ENCODE data around the gene RTEL1. TPM values are rescaled to one million over a fixed set of nuclear protein-coding genes. Genes with fewer than 3 reads are reported as not detected.

Gene RTEL1
- total RNA-seq, 2 donors from 2014 or later = 13.5 to 17.3 TPM

GRCh38 chr20:63685269-63686026, 27.3 kb downstream of the RTEL1 start:
- no peak for DNase-seq
- no peak for ATAC-seq
- intact Hi-C loops (cut with DNase I) = no loop called here

DNA sequence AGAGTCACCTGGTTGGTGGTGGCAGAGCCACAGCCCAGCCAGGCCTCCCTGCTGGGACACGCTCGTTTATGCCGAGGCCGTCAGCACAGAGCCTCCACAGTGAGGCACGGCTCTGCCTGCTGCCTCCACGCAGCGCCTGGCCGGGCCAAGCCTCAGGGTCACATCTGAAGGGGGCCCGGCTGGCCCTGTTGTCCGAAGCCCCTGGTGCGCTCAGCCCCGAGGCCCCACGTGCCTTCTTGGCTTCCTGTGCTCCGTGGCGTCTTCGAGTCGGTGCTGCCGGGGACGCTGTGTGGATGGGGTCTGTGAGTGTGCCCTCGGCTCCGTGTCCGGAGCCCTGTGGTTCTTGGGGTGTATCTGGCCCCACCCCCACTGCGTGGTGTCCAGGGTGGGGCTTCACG, 28.0 kb downstream of the RTEL1 start:
- no peak for ATAC-seq
- intact Hi-C loops (cut with DNase I) = no loop called here
- DNase-seq = no peak

DNA sequence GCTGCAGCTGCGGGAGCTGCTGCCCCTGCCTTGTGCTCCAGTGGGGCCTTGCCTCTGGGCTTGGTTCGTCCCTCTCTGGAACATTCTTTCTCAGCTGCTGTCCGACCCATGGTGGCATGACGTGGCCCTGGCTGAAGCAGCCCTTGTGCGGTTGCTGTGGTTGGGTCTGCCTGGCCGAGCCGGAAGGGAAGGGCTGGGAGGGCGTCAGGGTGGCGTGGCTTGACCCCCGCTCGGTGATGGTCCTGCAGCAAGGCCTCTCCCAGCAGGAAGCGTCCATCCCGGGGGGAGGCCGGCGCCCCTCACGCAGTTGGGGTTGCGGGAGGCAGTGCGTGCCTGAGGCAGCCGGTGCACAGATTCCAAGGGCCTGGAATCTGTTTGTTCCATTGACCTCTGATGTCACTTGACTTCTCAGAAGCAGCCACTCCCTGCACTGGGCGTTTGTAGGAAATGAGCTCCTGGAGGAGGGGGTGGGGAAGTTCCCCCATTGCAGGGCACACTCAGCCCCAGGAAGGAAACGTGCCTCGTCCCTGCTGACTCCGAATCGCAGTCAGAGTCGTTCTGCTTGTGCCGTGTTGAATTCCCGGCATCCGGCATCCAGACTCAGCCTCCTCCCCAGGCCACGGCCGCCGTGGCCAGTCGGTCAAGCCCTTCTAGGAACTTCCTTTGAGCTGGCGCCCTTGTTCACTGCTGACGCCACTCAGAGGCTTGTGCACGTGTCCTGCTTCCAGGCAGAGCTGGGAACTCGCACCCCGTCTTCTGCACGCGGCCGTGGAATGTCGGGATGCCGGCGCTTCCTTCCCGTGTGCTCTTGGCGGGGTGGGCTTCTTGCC, 28.6 kb downstream of the RTEL1 start:
- ATAC-seq (peak; percentile 55), DNase-seq (peak; percentile 92)
- intact Hi-C loops (cut with DNase I) = no loop called here

DNA sequence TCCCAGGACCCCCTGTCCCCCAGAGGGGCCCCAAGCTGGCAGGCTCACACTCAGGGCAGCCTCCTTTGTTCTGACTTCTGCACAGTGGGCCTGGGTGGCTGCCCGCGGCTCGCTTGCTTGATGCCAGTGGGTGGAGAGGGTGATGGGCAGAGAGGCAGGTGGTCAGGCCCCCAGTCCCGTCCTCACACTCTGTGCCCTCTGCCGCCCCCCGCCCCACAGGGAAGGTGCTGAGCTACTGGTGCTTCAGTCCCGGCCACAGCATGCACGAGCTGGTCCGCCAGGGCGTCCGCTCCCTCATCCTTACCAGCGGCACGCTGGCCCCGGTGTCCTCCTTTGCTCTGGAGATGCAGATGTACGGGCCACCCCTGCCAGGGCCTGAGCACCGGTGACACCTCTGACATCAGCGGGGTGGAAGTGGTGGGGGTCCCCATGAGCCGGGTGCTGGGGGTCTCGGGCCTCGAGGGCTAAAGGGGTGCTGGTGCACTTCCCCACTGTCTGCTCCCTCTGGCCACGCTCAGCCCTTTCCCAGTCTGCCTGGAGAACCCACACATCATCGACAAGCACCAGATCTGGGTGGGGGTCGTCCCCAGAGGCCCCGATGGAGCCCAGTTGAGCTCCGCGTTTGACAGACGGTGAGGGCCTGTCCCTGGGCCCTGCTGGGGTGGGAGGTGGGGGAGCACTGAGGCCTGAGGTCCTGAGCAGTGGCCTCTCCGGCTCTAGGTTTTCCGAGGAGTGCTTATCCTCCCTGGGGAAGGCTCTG, 29.5 kb downstream of the RTEL1 start:
- DNase-seq (no peak), ATAC-seq (no peak)
- intact Hi-C loops (cut with DNase I) = no loop called here

- intact Hi-C loops (cut with DNase I) = no loop called here
These were observed 30.3 kb downstream of the RTEL1 start for GRCh38 chr20:63688228-63689045.

GRCh38 chr20:63689046-63690002, 31.2 kb downstream of the RTEL1 start:
- peak; percentile 35 for DNase-seq
- intact Hi-C loops (cut with DNase I) = no loop called here
- no peak for ATAC-seq

More at GRCh38 chr20:63688228-63689045, 30.3 kb downstream of the RTEL1 start:
- DNase-seq (peak; percentile 62), ATAC-seq (no peak)

- ATAC-seq (no peak), DNase-seq (peak; percentile 20)
- intact Hi-C loops (cut with DNase I) = no loop called here
These were observed 32.1 kb downstream of the RTEL1 start for GRCh38 chr20:63690003-63690897.

DNA sequence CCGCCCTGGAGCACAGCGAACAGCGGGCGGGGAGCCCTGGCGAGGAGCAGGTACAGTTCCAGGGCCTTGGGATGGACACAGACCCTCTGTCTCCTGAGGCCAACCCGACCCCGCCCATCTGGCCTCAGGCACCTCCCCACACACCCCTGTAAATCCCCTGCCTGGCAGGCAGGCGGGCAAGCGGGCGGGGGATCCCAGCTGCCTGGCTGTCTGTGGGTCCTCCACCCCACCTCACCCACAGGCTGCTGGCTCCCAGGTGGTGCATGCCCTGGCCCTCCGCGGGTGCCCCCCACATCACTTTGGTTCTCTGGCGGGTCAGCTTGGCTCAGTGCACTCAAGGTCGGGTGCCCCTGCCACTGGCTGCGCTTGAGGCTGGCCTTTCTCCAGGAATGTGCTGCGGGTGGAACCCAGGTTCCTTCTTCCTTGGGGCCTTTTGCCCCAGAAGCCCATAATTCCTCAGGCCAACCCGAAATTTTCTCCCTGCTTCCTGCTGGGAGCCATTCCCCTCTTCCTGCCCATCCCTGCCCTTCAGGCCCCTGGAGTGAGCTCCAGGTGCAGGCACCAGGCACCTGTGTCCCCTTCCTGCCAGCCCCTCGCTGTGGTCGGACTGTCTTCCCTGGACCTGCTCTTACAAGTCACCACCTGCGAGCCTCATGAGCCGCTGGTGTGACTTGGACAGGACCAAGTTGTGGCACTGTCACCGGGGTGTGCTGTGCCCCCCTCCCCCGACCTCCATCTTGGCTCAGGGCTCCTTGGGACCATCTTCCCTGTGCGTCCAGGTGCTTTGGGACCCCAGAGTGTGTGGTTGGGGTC, 33.0 kb downstream of the RTEL1 start:
- DNase-seq (peak; percentile 29), ATAC-seq (no peak)
- intact Hi-C loops (cut with DNase I) = no loop called here

DNA sequence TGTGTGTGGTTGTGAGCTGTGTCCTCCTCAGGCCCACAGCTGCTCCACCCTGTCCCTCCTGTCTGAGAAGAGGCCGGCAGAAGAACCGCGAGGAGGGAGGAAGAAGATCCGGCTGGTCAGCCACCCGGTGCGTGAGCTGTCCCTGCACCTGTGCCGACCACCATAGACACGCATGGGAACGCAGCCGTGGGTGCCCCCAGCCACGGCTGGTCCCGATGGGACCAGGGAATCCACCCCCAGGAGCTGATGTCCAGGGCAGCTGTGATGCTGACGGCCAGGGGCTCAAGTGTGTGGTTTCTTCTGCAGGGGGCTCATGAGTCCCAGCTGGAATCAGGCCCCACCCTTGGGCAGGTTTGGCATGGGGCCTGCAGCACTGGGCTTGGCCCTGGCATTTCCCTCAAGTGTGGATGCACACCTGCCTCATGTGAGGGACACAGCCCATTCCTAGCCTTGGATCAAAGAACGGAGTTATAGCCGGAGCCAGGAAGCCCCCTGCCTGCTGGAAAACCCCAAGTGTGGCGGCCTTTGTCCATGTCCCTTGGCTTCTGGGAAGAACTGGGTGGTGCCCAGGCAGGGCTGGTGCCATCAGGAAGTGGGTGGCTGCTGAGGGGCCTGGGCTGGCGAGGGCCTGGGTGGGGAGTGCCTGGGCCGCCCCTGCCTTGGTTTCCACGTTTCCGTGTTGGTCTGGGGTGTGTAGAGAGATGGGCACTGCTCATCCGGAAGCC, 33.8 kb downstream of the RTEL1 start:
- DNase-seq = peak; percentile 24
- ATAC-seq = no peak
- intact Hi-C loops (cut with DNase I) = no loop called here

GRCh38 chr20:63692436-63693082, 34.4 kb downstream of the RTEL1 start:
- intact Hi-C loops (cut with DNase I) = no loop called here
- peak; percentile 40 for DNase-seq
- no peak for ATAC-seq

- ATAC-seq = no peak
- intact Hi-C loops (cut with DNase I) = no loop called here
- peak; percentile 18 for DNase-seq
These were observed 35.1 kb downstream of the RTEL1 start for GRCh38 chr20:63693083-63693732.

- DNase-seq (no peak), ATAC-seq (no peak)
- intact Hi-C loops (cut with DNase I) = no loop called here
These were observed 35.8 kb downstream of the RTEL1 start for GRCh38 chr20:63693733-63694583.

DNA sequence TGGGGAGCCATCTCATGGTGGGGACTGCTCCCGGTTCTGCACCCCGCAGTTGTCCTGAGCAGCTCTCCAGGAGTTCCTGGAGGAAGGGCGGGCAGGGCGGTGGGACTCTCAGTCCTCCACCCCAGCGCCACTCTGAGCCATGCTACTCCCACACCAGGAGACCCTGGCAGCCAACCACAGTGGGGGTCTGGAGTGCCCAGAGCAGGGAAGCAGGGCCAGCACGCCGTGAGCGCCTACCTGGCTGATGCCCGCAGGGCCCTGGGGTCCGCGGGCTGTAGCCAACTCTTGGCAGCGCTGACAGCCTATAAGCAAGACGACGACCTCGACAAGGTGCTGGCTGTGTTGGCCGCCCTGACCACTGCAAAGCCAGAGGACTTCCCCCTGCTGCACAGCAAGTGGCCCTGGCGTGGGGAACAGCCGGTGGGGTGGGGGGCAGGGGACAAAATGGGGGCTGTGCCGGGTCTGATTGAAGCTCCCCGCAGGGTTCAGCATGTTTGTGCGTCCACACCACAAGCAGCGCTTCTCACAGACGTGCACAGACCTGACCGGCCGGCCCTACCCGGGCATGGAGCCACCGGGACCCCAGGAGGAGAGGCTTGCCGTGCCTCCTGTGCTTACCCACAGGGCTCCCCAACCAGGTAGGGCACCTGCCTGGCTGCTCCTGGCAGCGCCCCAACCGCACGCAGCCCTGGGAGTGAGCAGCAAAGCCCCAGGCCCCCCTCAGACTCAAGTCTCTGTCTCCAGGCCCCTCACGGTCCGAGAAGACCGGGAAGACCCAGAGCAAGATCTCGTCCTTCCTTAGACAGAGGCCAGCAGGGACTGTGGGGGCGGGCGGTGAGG, 36.7 kb downstream of the RTEL1 start:
- ATAC-seq (no peak), DNase-seq (no peak)
- intact Hi-C loops (cut with DNase I) = no loop called here
